IMR-90 (cell line): Measurements from ENCODE around the gene RBM10. TPM values are rescaled to one million over a fixed set of nuclear protein-coding genes. Genes with fewer than 3 reads are reported as not detected.

ENCODE experiments used
- ATAC-seq: fragments of 200-7000 bp; cut with Tn5 transposase; 2 replicates; pipeline ENCODE4 v1.9.1; 2020; ENCODE audit warnings: low read depth, mild to moderate bottlenecking, moderate library complexity
- BruUV-seq: library from RNA; stranded (reverse); fragments of 400-500 nt; replicated peaks from 2 replicates; lab custom pipeline; 2021; lab: Mats Ljungman, UMichigan
- CTCF ChIA-PET: fragments of 300-600 bp; formaldehyde crosslinking; extraction: SDS; loops from one replicate; lab custom pipeline; 2021; ENCODE audit warnings: antibody characterized with exemption; lab: Yijun Ruan, JAX
- POLR2A ChIA-PET: fragments of 300-600 bp; sonication (Branson Sonifier 250); formaldehyde crosslinking; loops from one replicate; lab custom pipeline; 2022; ENCODE audit warnings: antibody characterized with exemption; ENCODE audit not compliant: unreplicated experiment; lab: Charles Lee
- DNase-seq: peaks from one replicate; pipeline ENCODE4 v3.0.0; 2013
- H2AFZ ChIP-seq: replicated peaks from 2 replicates; pipeline ENCODE3; 2013; ENCODE audit warnings: low read length, mild to moderate bottlenecking; ENCODE audit not compliant: poor library complexity
- H2AK5ac ChIP-seq: 2 replicates; pipeline ENCODE4 v1.6.1; 2013; ENCODE audit warnings: low read depth, low read length, inconsistent platforms
- H2AK9ac ChIP-seq: replicated peaks from 2 replicates; pipeline ENCODE3; 2013; ENCODE audit warnings: mild to moderate bottlenecking, low read depth, low read length, moderate library complexity; ENCODE audit not compliant: poor library complexity
- H2BK120ac ChIP-seq: 2 replicates; pipeline ENCODE4 v1.6.1; 2013; ENCODE audit warnings: low read depth, low read length, inconsistent platforms
- H2BK15ac ChIP-seq: 3 replicates; pipeline ENCODE4 v1.6.1; 2013; ENCODE audit warnings: low read depth, low read length, inconsistent platforms
- H2BK20ac ChIP-seq: 2 replicates; pipeline ENCODE4 v1.6.1; 2013; ENCODE audit warnings: low read depth, mild to moderate bottlenecking, inconsistent platforms, low read length, moderate library complexity
- H2BK5ac ChIP-seq: 2 replicates; pipeline ENCODE4 v1.6.1; 2013; ENCODE audit warnings: mild to moderate bottlenecking, low read depth, low read length, inconsistent platforms; ENCODE audit not compliant: poor library complexity, severe bottlenecking
- H3K14ac ChIP-seq: replicated peaks from 2 replicates; pipeline ENCODE4 v1.6.1; 2013; ENCODE audit warnings: low read depth, low read length, inconsistent platforms
- H3K18ac ChIP-seq: 2 replicates; pipeline ENCODE4 v1.6.1; 2013; ENCODE audit warnings: low read depth, low read length, control low read depth
- H3K23ac ChIP-seq: 2 replicates; pipeline ENCODE4 v1.6.1; 2013; ENCODE audit warnings: low read depth, low read length, inconsistent platforms
- H3K27ac ChIP-seq: 2 replicates; pipeline ENCODE4 v1.5.1; 2013; ENCODE audit warnings: mild to moderate bottlenecking, control low read depth, low read length; ENCODE audit not compliant: insufficient read depth
- H3K27me3 ChIP-seq: 2 replicates; pipeline ENCODE4 v1.6.1; 2013; ENCODE audit warnings: low read length; ENCODE audit not compliant: control insufficient read depth, insufficient read depth
- H3K36me3 ChIP-seq: 2 replicates; pipeline ENCODE4 v1.6.1; 2013; ENCODE audit warnings: low read length, mixed read lengths; ENCODE audit not compliant: control insufficient read depth, insufficient read depth
- H3K4ac ChIP-seq: 2 replicates; pipeline ENCODE4 v1.6.1; 2013; ENCODE audit warnings: low read depth, low read length, inconsistent platforms
- H3K4me1 ChIP-seq: 2 replicates; pipeline ENCODE4 v1.6.1; 2013; ENCODE audit warnings: low read length, mixed read lengths; ENCODE audit not compliant: control insufficient read depth, insufficient read depth
- H3K4me2 ChIP-seq: 2 replicates; pipeline ENCODE4 v1.6.1; 2013; ENCODE audit warnings: low read depth, mild to moderate bottlenecking, control low read depth, low read length, moderate library complexity
- H3K4me3 ChIP-seq: 2 replicates; pipeline ENCODE4 v1.5.1; 2013; ENCODE audit warnings: low read depth, mild to moderate bottlenecking, control low read depth, low read length, moderate library complexity; ENCODE audit not compliant: insufficient read depth
- H3K56ac ChIP-seq: 2 replicates; pipeline ENCODE4 v1.6.1; 2013; ENCODE audit warnings: low read length, inconsistent platforms; ENCODE audit not compliant: insufficient read depth; ENCODE audit errors: extremely low read depth
- H3K79me1 ChIP-seq, 2 experiments: 2 replicates each; pipeline ENCODE4 v1.6.1; 2013; ENCODE audit warnings: low read length in 2 of 2, inconsistent platforms in 1 of 2, low read depth in 1 of 2
- H3K9ac ChIP-seq: 2 replicates; pipeline ENCODE4 v1.6.1; 2013; ENCODE audit warnings: low read depth, low read length, control low read depth
- H3K9me1 ChIP-seq: 2 replicates; pipeline ENCODE4 v1.6.1; 2013; ENCODE audit warnings: low read length, inconsistent platforms; ENCODE audit not compliant: insufficient read depth
- H3K9me3 ChIP-seq: 2 replicates; pipeline ENCODE4 v1.6.1; 2013; ENCODE audit warnings: low read length; ENCODE audit not compliant: control insufficient read depth, insufficient read depth
- H4K20me1 ChIP-seq: 2 replicates; pipeline ENCODE4 v1.6.1; 2013; ENCODE audit warnings: low read length, inconsistent platforms; ENCODE audit not compliant: insufficient read depth
- H4K5ac ChIP-seq: 2 replicates; pipeline ENCODE4 v1.6.1; 2013; ENCODE audit warnings: mild to moderate bottlenecking, low read depth, low read length, control low read depth
- H4K8ac ChIP-seq, 2 experiments: 2 replicates each; pipeline ENCODE4 v1.6.1; 2013; ENCODE audit warnings: low read depth in 2 of 2, low read length in 2 of 2, control low read depth in 1 of 2, inconsistent platforms in 1 of 2
- H4K91ac ChIP-seq: 2 replicates; pipeline ENCODE4 v1.6.1; 2013; ENCODE audit warnings: low read depth, low read length, inconsistent platforms; ENCODE audit not compliant: insufficient read depth
- BHLHE40 ChIP-seq: fragments of 150-350 bp; IDR thresholded peaks from 2 replicates; pipeline ENCODE4 v1.6.1; 2016; ENCODE audit warnings: mild to moderate bottlenecking, low read depth, low read length
- CEBPB ChIP-seq: IDR thresholded peaks from 2 replicates; pipeline ENCODE4 v1.6.1; 2012; ENCODE audit warnings: low read depth, low read length, improper control_type of control experiment
- CHD1 ChIP-seq: IDR thresholded peaks from 2 replicates; pipeline ENCODE4 v1.6.1; 2012; ENCODE audit warnings: low read depth, low read length, improper control_type of control experiment
- CTCF ChIP-seq: conservative IDR thresholded peaks from 2 replicates; pipeline ENCODE4 v1.5.1; 2012; ENCODE audit warnings: mild to moderate bottlenecking, low read depth, low read length, improper control_type of control experiment
- ELK1 ChIP-seq: fragments of 150-350 bp; IDR thresholded peaks from 2 replicates; pipeline ENCODE4 v1.6.1; 2016; ENCODE audit warnings: low read depth, mild to moderate bottlenecking, low read length, moderate library complexity, borderline replicate concordance
- FOS ChIP-seq: fragments of 150-350 bp; IDR thresholded peaks from 2 replicates; pipeline ENCODE4 v1.6.1; 2016; ENCODE audit warnings: low read depth, low read length
- MAFK ChIP-seq: IDR thresholded peaks from 2 replicates; pipeline ENCODE4 v1.6.1; 2012; ENCODE audit warnings: low read depth, low read length, improper control_type of control experiment
- MAZ ChIP-seq: IDR thresholded peaks from 2 replicates; pipeline ENCODE4 v1.6.1; 2012; ENCODE audit warnings: low read depth, mild to moderate bottlenecking, low read length, improper control_type of control experiment, moderate library complexity, borderline replicate concordance
- MXI1 ChIP-seq: IDR thresholded peaks from 2 replicates; pipeline ENCODE4 v1.6.1; 2012; ENCODE audit warnings: low read depth, mild to moderate bottlenecking, low read length, moderate library complexity, borderline replicate concordance
- NFE2L2 ChIP-seq: fragments of 150-350 bp; IDR thresholded peaks from 2 replicates; pipeline ENCODE4 v1.6.1; 2016; ENCODE audit warnings: low read depth, mild to moderate bottlenecking, low read length
- POLR2A ChIP-seq: IDR thresholded peaks from 2 replicates; pipeline ENCODE4 v1.6.1; 2012; ENCODE audit warnings: mild to moderate bottlenecking, low read depth, low read length
- RAD21 ChIP-seq: IDR thresholded peaks from 2 replicates; pipeline ENCODE4 v1.6.1; 2012; ENCODE audit warnings: low read length, improper control_type of control experiment
- RCOR1 ChIP-seq: IDR thresholded peaks from 2 replicates; pipeline ENCODE4 v1.6.1; 2012; ENCODE audit warnings: mild to moderate bottlenecking, low read length, improper control_type of control experiment; ENCODE audit not compliant: insufficient replicate concordance
- RFX5 ChIP-seq: IDR thresholded peaks from 2 replicates; pipeline ENCODE4 v1.8.0; 2012; ENCODE audit warnings: low read depth, mild to moderate bottlenecking, low read length, moderate library complexity
- SMC3 ChIP-seq: fragments of 150-350 bp; IDR thresholded peaks from 2 replicates; pipeline ENCODE4 v1.6.1; 2016; ENCODE audit warnings: low read depth, mild to moderate bottlenecking, antibody characterized with exemption, low read length, moderate library complexity
- USF2 ChIP-seq: fragments of 150-350 bp; IDR thresholded peaks from 2 replicates; pipeline ENCODE4 v1.6.1; 2017; ENCODE audit warnings: mild to moderate bottlenecking, antibody characterized with exemption, low read length, low read depth
- WGBS, 2 experiments: methylation state at CpG; one replicate each; pipeline versions ENCODE4 v1.1.5 to v1.1.7; 2013; ENCODE audit warnings: missing lambda C conversion rate in 2 of 2; ENCODE audit not compliant: insufficient read length in 1 of 2; ENCODE audit errors: extremely low coverage in 2 of 2; 5-methylcytosine and 5-hydroxymethylcytosine counted together
- dilution Hi-C: fragments of 300-500 bp; cut with HindIII; formaldehyde crosslinking; loops from one replicate; pipeline ENCODE4 v1.14.3; 2018; ENCODE audit warnings: low sequenced_read_pairs; ENCODE audit not compliant: unreplicated experiment
- in situ Hi-C: fragments of 300-500 bp; cut with MboI; formaldehyde crosslinking; loops from 3 replicates; pipeline ENCODE4 v1.14.3; 2019; ENCODE audit warnings: low sequenced_read_pairs, inconsistent platforms, mixed read lengths
- intact Hi-C: fragments of 100-400 bp; cut with micrococcal nuclease; formaldehyde crosslinking; loops from 2 replicates; pipeline ENCODE4 v1.10.0; 2022
- polyA plus RNA-seq, 3 experiments: library from polyadenylated mRNA; depleted of rRNA; stranded (reverse); fragments of >200 nt; gene quantifications; 2 replicates each; pipeline ENCODE4 v1.2.3, GENCODE V29; 2012; ENCODE audit warnings: low replicate concordance in 1 of 3
- total RNA-seq: library from RNA; depleted of rRNA; stranded (reverse); fragments of >200 nt; gene quantifications from 2 replicates; pipeline ENCODE4 v1.2.3, GENCODE V29; 2012

The RBM10 gene
- total and polyA plus RNA-seq, 2 of the 4 experiments (the other 2 are of a cell fraction): 33.4 to 36.0 TPM

GRCh38 chrX:47184486-47184885, 39.5 kb downstream of the RBM10 start:
- no peak overlapping the region for H3K56ac ChIP-seq
- H2AK9ac ChIP-seq: no peak overlapping the region
- H2AK5ac ChIP-seq: no peak overlapping the region
- H3K18ac ChIP-seq: no peak overlapping the region
- ChIA-PET POLR2A (no interaction called here), CTCF (no interaction called here)
- H3K27ac ChIP-seq: no peak overlapping the region
- no peak for TF ChIP-seq RCOR1
- no peak for TF ChIP-seq ELK1
- TF ChIP-seq CEBPB: no peak
- TF ChIP-seq NFE2L2: no peak
- no peak for TF ChIP-seq CHD1
- TF ChIP-seq FOS: no peak
- TF ChIP-seq POLR2A: no peak
- no peak for TF ChIP-seq BHLHE40
- no peak for TF ChIP-seq SMC3
- TF ChIP-seq MAFK: no peak
- TF ChIP-seq MXI1: no peak
- no peak for TF ChIP-seq CTCF
- no peak for TF ChIP-seq RAD21
- TF ChIP-seq USF2: no peak
- no peak for TF ChIP-seq RFX5
- no peak for TF ChIP-seq MAZ
- H4K5ac ChIP-seq: no peak overlapping the region
- H4K8ac ChIP-seq: no peak overlapping the region
- no peak overlapping the region for H3K14ac ChIP-seq
- H3K9me1 ChIP-seq: no peaks in the 10 kb centered on the region
- no peak overlapping the region for H2BK15ac ChIP-seq
- peaks cover 3% of the 10 kb centered on the region in 2 experiments; a peak in 1 of 4 replicates for H3K79me1 ChIP-seq
- H2BK120ac ChIP-seq: no peak overlapping the region
- H3K4ac ChIP-seq: no peak overlapping the region
- H3K36me3 ChIP-seq: peaks cover 24% of the 10 kb centered on the region
- in situ Hi-C loops (no loop called here), dilution Hi-C loops (no loop called here), intact Hi-C loops (no loop called here)
- DNase-seq (no peak), ATAC-seq (no peak)
- H3K4me1 ChIP-seq: no peaks in the 10 kb centered on the region
- no peak overlapping the region for H2BK20ac ChIP-seq
- H3K9me3 ChIP-seq: no peaks in the 10 kb centered on the region
- no peak overlapping the region for H3K4me2 ChIP-seq
- H3K23ac ChIP-seq: no peak overlapping the region
- no peak overlapping the region for H4K91ac ChIP-seq
- BruUV-seq: no TSS peak
- peaks cover 9% of the 10 kb centered on the region; the same call in 1 of the 2 replicates for H3K27me3 ChIP-seq
- whole genome bisulfite sequencing, 2 experiments: no CpG with 5 or more reads among the region's 4 CpGs
- H2BK5ac ChIP-seq: no peak overlapping the region
- no peaks in the 10 kb centered on the region; the same call in 1 of the 2 replicates for H4K20me1 ChIP-seq
- H3K4me3 ChIP-seq: no peak overlapping the region
- no peak overlapping the region for H3K9ac ChIP-seq
- no peak overlapping the region for H2AFZ ChIP-seq
